DND-41 (cell line): ENCODE measurements around the gene AKR1B15.

Source experiments
- ATAC-seq: fragments of 200-7000 bp; cut with Tn5 transposase; 3 replicates; pipeline ENCODE4 v1.9.1; 2021; ENCODE audit warnings: low read depth; ENCODE audit not compliant: insufficient read depth
- DNase-seq: peaks from one replicate; pipeline ENCODE4 v3.0.0-alpha.2; 2020
- H2AFZ ChIP-seq: 2 replicates; pipeline ENCODE4 v1.6.0; 2012; ENCODE audit warnings: low read depth, low read length
- H3K27ac ChIP-seq: 2 replicates; pipeline ENCODE4 v1.5.1; 2012; ENCODE audit warnings: low read length, inconsistent platforms
- H3K27me3 ChIP-seq: fragments of 200-600 bp; sonication (generic); 2 replicates; pipeline ENCODE4 v1.6.0; 2012; ENCODE audit warnings: low read length, mild to moderate bottlenecking, inconsistent platforms; ENCODE audit not compliant: insufficient read depth, poor library complexity
- H3K36me3 ChIP-seq: 2 replicates; pipeline ENCODE4 v1.5.1; 2012; ENCODE audit warnings: low read length, inconsistent platforms; ENCODE audit not compliant: insufficient read depth
- H3K4me1 ChIP-seq: 2 replicates; pipeline ENCODE4 v1.5.1; 2012; ENCODE audit warnings: mild to moderate bottlenecking, low read length; ENCODE audit not compliant: insufficient read depth
- H3K4me2 ChIP-seq: 2 replicates; pipeline ENCODE4 v1.6.0; 2012; ENCODE audit warnings: mild to moderate bottlenecking, moderate library complexity, low read length, inconsistent platforms; ENCODE audit not compliant: insufficient read depth
- H3K4me3 ChIP-seq, 2 experiments: fragments of 200-600 bp in 1 of 2; shearing (Covaris generic) in 1 of 2; 2 replicates each; pipeline ENCODE4 v1.5.1; 2012 to 2016; ENCODE audit warnings: inconsistent platforms in 2 of 2, low read length in 2 of 2, mild to moderate bottlenecking in 2 of 2, low read depth in 1 of 2, moderate library complexity in 1 of 2
- H3K79me2 ChIP-seq: 2 replicates; pipeline ENCODE4 v1.6.0; 2012; ENCODE audit warnings: low read length, inconsistent platforms; ENCODE audit not compliant: insufficient read depth
- H3K9ac ChIP-seq: 2 replicates; pipeline ENCODE4 v1.6.0; 2012; ENCODE audit warnings: low read depth, mild to moderate bottlenecking, inconsistent platforms, low read length, moderate library complexity
- H3K9me3 ChIP-seq: 2 replicates; pipeline ENCODE4 v1.5.1; 2012; ENCODE audit warnings: low read length, moderate library complexity, mild to moderate bottlenecking, inconsistent platforms; ENCODE audit not compliant: insufficient read depth, severe bottlenecking
- H4K20me1 ChIP-seq: 2 replicates; pipeline ENCODE4 v1.6.0; 2012; ENCODE audit warnings: low read length; ENCODE audit not compliant: insufficient read depth
- EZH2 ChIP-seq: IDR thresholded peaks from 3 replicates; pipeline ENCODE4 v1.6.1; 2012; ENCODE audit warnings: borderline replicate concordance, low read depth, mild to moderate bottlenecking, moderate library complexity, low read length, inconsistent platforms; ENCODE audit not compliant: severe bottlenecking
- TF ChIP-seq, protein P1 (sequence below): IDR thresholded peaks from 2 replicates; pipeline ENCODE4 v1.5.1; 2012; ENCODE audit warnings: borderline replicate concordance, low read length, moderate library complexity, mild to moderate bottlenecking; ENCODE audit not compliant: poor library complexity, severe bottlenecking; ENCODE audit errors: extremely low read depth

The AKR1B15 gene

DNA sequence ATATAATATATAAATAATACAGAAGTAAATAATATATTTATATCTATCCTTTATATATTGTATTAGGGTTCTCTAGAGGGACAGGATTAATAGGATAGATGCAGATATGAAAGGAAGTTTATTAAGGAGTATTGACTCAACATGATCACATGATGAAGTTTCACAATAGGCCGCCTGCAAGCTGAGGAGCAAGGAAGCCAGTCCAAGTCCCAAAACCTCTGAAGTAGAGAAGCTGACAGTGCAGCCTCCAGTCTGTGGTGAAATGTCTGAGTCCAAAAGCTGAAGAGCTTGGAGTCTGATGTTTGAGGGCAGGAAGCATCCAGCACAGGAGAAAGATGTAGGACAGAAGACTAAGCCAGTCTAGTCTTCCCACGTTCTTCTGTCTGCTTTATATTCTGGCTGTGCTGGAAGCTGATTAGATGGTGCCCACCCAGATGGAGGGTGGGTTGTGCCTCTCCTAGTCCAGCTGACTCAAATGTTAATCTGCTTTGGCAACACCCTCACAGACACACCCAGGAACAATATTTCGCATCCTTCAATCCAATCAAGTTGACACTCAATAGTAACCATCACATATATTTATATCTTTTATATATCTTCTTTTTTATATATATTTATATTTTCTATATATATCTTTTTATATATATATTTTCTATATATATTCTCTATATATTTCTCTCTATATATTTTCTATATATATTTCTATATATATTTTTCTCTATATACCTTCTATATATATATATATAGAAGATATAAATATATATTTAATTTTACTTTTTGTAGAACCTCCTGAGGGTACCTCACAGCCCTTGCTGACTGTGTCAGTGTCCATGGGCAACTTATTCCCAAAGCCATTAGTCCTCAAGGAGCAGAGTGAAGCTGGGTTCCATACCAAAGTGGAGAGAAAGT lies 46.2 kb upstream of the AKR1B15 start:
- Histone ChIP-seq H3K4me1 (no peaks in the 10 kb centered on the region), H3K27me3 (peaks cover 4% of the 10 kb centered on the region), H3K79me2 (no peaks in the 10 kb centered on the region), H3K27ac (no peak overlapping the region), H2AFZ (no peak overlapping the region), H3K4me2 (no peak overlapping the region), H3K4me3 (no peak overlapping the region), H4K20me1 (no peaks in the 10 kb centered on the region), H3K9ac (no peak overlapping the region), H3K9me3 (no peaks in the 10 kb centered on the region), H3K36me3 (no peaks in the 10 kb centered on the region)
- TF ChIP-seq, protein P1, sequence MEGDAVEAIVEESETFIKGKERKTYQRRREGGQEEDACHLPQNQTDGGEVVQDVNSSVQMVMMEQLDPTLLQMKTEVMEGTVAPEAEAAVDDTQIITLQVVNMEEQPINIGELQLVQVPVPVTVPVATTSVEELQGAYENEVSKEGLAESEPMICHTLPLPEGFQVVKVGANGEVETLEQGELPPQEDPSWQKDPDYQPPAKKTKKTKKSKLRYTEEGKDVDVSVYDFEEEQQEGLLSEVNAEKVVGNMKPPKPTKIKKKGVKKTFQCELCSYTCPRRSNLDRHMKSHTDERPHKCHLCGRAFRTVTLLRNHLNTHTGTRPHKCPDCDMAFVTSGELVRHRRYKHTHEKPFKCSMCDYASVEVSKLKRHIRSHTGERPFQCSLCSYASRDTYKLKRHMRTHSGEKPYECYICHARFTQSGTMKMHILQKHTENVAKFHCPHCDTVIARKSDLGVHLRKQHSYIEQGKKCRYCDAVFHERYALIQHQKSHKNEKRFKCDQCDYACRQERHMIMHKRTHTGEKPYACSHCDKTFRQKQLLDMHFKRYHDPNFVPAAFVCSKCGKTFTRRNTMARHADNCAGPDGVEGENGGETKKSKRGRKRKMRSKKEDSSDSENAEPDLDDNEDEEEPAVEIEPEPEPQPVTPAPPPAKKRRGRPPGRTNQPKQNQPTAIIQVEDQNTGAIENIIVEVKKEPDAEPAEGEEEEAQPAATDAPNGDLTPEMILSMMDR = no peak
- TF ChIP-seq EZH2 = no peak
- ATAC-seq (no peak), DNase-seq (no peak)

DNA sequence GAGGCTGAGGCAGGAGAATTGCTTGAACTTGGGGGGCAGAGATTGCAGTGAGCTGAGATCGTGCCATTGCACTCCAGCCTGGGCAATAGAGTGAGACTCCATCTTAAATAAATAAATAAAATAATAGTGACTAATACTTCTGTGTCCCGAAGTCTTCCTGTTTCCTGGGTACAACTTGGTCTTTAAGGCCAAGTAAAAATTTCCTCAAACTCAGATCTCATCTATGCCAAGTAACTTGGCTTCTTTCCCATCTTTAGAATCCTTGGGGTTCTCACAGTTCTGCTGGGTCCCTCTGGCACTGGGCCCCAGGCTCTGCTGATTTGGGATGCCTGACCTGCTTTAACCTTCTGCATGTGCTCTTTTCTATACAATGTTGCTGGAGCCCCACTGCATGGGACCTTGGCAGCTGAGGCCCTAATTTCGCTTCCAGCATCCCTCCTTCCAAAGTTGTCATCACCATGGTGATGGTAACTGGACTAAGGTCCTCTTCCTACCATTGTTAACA lies 44.2 kb upstream of the AKR1B15 start:
- no peaks in the 10 kb centered on the region for H3K4me1 ChIP-seq
- no peaks in the 10 kb centered on the region for H3K79me2 ChIP-seq
- DNase-seq (no peak), ATAC-seq (no peak)
- no peak for TF ChIP-seq EZH2
- TF ChIP-seq, protein P1 = no peak
- H3K27ac ChIP-seq = no peak overlapping the region
- no peak overlapping the region for H3K9ac ChIP-seq
- H2AFZ ChIP-seq = no peak overlapping the region
- H4K20me1 ChIP-seq = no peaks in the 10 kb centered on the region
- H3K36me3 ChIP-seq = no peaks in the 10 kb centered on the region
- peaks cover 7% of the 10 kb centered on the region for H3K27me3 ChIP-seq
- no peak overlapping the region for H3K4me2 ChIP-seq
- no peaks in the 10 kb centered on the region for H3K9me3 ChIP-seq
- no peak overlapping the region for H3K4me3 ChIP-seq

DNA sequence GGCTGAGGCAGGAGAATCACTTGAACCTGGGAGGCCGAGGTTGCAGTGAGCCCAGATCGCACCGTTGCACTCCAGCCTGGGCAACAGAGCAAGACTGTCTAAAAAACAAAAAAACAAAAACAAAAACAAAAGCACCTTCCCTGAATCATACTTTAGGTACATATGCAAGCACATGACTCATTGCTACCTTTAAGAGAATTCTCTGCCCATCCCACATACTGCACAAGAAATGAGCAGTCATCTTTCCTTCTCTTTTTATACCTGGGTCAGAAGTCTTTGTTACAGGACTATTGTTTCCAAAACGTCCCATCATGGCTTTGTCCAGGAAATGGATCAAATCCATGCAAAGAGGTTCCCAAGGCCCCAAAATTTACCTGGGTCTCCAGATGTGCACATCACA lies 43.1 kb upstream of the AKR1B15 start:
- Histone ChIP-seq H3K4me3 (no peak overlapping the region), H3K9me3 (no peaks in the 10 kb centered on the region), H3K4me2 (no peak overlapping the region), H2AFZ (no peak overlapping the region), H3K4me1 (no peaks in the 10 kb centered on the region), H3K79me2 (no peaks in the 10 kb centered on the region), H4K20me1 (no peaks in the 10 kb centered on the region), H3K27me3 (peaks cover 6% of the 10 kb centered on the region), H3K27ac (no peak overlapping the region), H3K9ac (no peak overlapping the region), H3K36me3 (no peaks in the 10 kb centered on the region)
- ATAC-seq (no peak), DNase-seq (no peak)
- TF ChIP-seq, protein P1 = no peak
- no peak for TF ChIP-seq EZH2
